Left ventricle myocardium inferior (tissue), 1 donor: ENCODE data around the gene UCK1. TPM values are rescaled to one million over a fixed set of nuclear protein-coding genes. Genes with fewer than 3 reads are reported as not detected.
"Not testable (repeated sequence)": the region's sequence is repeated elsewhere in the genome, so short reads cannot be mapped to it uniquely, and the experiment has no call there.

Source experiments
- DNase-seq: peaks from one replicate; pipeline ENCODE4 v3.0.0-alpha.2; 2020
- H3K27ac ChIP-seq: fragments of 200-600 bp; replicated peaks from 2 replicates; pipeline ENCODE4 v1.8.0; 2021
- H3K27me3 ChIP-seq: fragments of 200-600 bp; 2 replicates; pipeline ENCODE4 v1.8.0; 2021; ENCODE audit warnings: low read depth
- H3K36me3 ChIP-seq: fragments of 200-600 bp; 2 replicates; pipeline ENCODE4 v1.8.0; 2021
- H3K4me1 ChIP-seq: fragments of 200-600 bp; 2 replicates; pipeline ENCODE4 v1.8.0; 2021
- H3K4me3 ChIP-seq: fragments of 200-600 bp; 2 replicates; pipeline ENCODE4 v1.8.0; 2021; ENCODE audit warnings: mild to moderate bottlenecking, moderate library complexity
- H3K9me3 ChIP-seq: fragments of 200-600 bp; replicated peaks from 2 replicates; pipeline ENCODE4 v1.8.0; 2021
- CTCF ChIP-seq: fragments of 200-600 bp; IDR thresholded peaks from 2 replicates; pipeline ENCODE4 v1.8.0; 2021; ENCODE audit warnings: antibody characterized with exemption, mild to moderate bottlenecking, borderline replicate concordance
- intact Hi-C: fragments of 100-400 bp; cut with micrococcal nuclease; formaldehyde crosslinking; loops from one replicate; pipeline ENCODE4 v1.11.0; 2022
- total RNA-seq: library from RNA; stranded (reverse); fragmentation: NEBNext Ultra II Directional; extraction: Animal tissue kit (Norgen Biotek cat#: 25700); gene quantifications from one replicate; pipeline ENCODE4 v1.2.1, GENCODE V29; 2021
- donor health status: DM: no; HTN: yes; CAD: no; lungs with severe emphysema.

Gene UCK1
- total RNA-seq, 1 donor from 2014 or later, result 23.0 TPM

- H3K27ac ChIP-seq, result no peak overlapping the region
- peaks cover 56% of the 10 kb centered on the region for H3K27me3 ChIP-seq
- H3K4me3 ChIP-seq, result no peak overlapping the region
- DNase-seq, result no peak
- H3K36me3 ChIP-seq, result no peaks in the 10 kb centered on the region
- TF ChIP-seq CTCF, result no peak
- H3K4me1 ChIP-seq, result no peaks in the 10 kb centered on the region
- no peaks in the 10 kb centered on the region for H3K9me3 ChIP-seq
- intact Hi-C loops, result no loop called here
Observed at GRCh38 chr9:131555841-131556673, 25.0 kb upstream of the UCK1 start.

GRCh38 chr9:131554843-131555351 lies 23.8 kb upstream of the UCK1 start:
- DNase-seq, result no peak
- no peak overlapping the region for H3K4me3 ChIP-seq
- no peak for TF ChIP-seq CTCF
- H3K9me3 ChIP-seq, result no peaks in the 10 kb centered on the region
- intact Hi-C loops, result no loop called here
- H3K36me3 ChIP-seq, result no peaks in the 10 kb centered on the region
- peaks cover 66% of the 10 kb centered on the region for H3K27me3 ChIP-seq
- no peak overlapping the region for H3K27ac ChIP-seq
- H3K4me1 ChIP-seq, result no peaks in the 10 kb centered on the region

GRCh38 chr9:131554087-131554842 lies 23.2 kb upstream of the UCK1 start:
- Histone ChIP-seq H3K4me3 (no peak overlapping the region), H3K36me3 (no peaks in the 10 kb centered on the region), H3K4me1 (no peaks in the 10 kb centered on the region), H3K27me3 (peaks cover 73% of the 10 kb centered on the region), H3K9me3 (no peaks in the 10 kb centered on the region), H3K27ac (no peak overlapping the region)
- intact Hi-C loops, result no loop called here
- DNase-seq, result no peak
- TF ChIP-seq CTCF, result no peak

- Histone ChIP-seq H3K9me3 (no peaks in the 10 kb centered on the region), H3K36me3 (no peaks in the 10 kb centered on the region), H3K4me1 (peaks cover 1% of the 10 kb centered on the region), H3K27me3 (peaks cover 95% of the 10 kb centered on the region), H3K4me3 (no peak overlapping the region), H3K27ac (no peak overlapping the region)
- TF ChIP-seq CTCF, result no peak
- intact Hi-C loops, result no loop called here
- DNase-seq, result no peak
Observed at GRCh38 chr9:131552030-131552429, 21.0 kb upstream of the UCK1 start.

GRCh38 chr9:131550465-131550864 lies 19.4 kb upstream of the UCK1 start:
- H3K36me3 ChIP-seq, H3K9me3 ChIP-seq, H3K27ac ChIP-seq, intact Hi-C loops, H3K4me3 ChIP-seq, DNase-seq: not testable (repeated sequence)
- Histone ChIP-seq H3K27me3 (peaks cover 96% of the 10 kb centered on the region), H3K4me1 (peaks cover 17% of the 10 kb centered on the region)

- DNase-seq, H3K9me3 ChIP-seq, intact Hi-C loops, H3K4me3 ChIP-seq, H3K36me3 ChIP-seq, H3K27ac ChIP-seq: not testable (repeated sequence)
- H3K27me3 ChIP-seq, result peaks cover 96% of the 10 kb centered on the region
- peaks cover 21% of the 10 kb centered on the region for H3K4me1 ChIP-seq
Observed at GRCh38 chr9:131549186-131549585, 18.1 kb upstream of the UCK1 start.
